Neural crest cell (in vitro differentiated cells): ENCODE results near the gene CCDC74A. TPM values are rescaled to one million over a fixed set of nuclear protein-coding genes. Genes with fewer than 3 reads are reported as not detected.
A peak's percentile ranks its signal among the peaks of the same experiment; 100 is the strongest.
"Not testable (repeated sequence)": the region's sequence is repeated elsewhere in the genome, so short reads cannot be mapped to it uniquely, and the experiment has no call there.

Source experiments
- DNase-seq: peaks from one replicate; pipeline ENCODE4 v3.0.0; 2021; ENCODE audit warnings: low read depth, mixed read lengths, low spot score
- H3K27ac Mint-ChIP-seq: one replicate; pipeline ENCODE4 v1.8.0; 2021; ENCODE audit warnings: mild to moderate bottlenecking, mixed read lengths; ENCODE audit not compliant: unreplicated experiment
- H3K27me3 Mint-ChIP-seq: 2 replicates; pipeline ENCODE4 v1.8.0; 2021; ENCODE audit warnings: low read depth, mild to moderate bottlenecking, mixed read lengths
- H3K36me3 Mint-ChIP-seq: 2 replicates; pipeline ENCODE4 v1.8.0; 2021; ENCODE audit warnings: low read depth, mild to moderate bottlenecking, mixed read lengths
- H3K4me1 Mint-ChIP-seq: 2 replicates; pipeline ENCODE4 v1.8.0; 2021; ENCODE audit warnings: mixed read lengths
- H3K4me3 Mint-ChIP-seq: one replicate; pipeline ENCODE4 v1.8.0; 2021; ENCODE audit warnings: mild to moderate bottlenecking, mixed read lengths
- H3K9me3 Mint-ChIP-seq: 2 replicates; pipeline ENCODE4 v1.8.0; 2021; ENCODE audit warnings: mixed read lengths
- long read RNA-seq: library from polyadenylated mRNA; unstranded; transcript quantifications from one replicate; pipeline ENCODE4 v2.0.0, GENCODE V29; 2020
- total RNA-seq: library from RNA; stranded (reverse); gene quantifications from 2 replicates; pipeline ENCODE4 v1.2.1, GENCODE V29; 2021

CCDC74A gene
- total RNA-seq, result 24.0 and 25.5 TPM in 2 replicates
- long read RNA-seq, partial matches to known transcripts, result 1 of 5 reads
- long read RNA-seq, other reads (novel, unspliced or antisense), result 3 of 5 reads

GRCh38 chr2:131527131-131528001 is at the start of gene CCDC74A:
Gene CCDC74A (plus strand): TSS chr2:131527888. CDS start chr2:131527971, 83 bp downstream.
- H3K27me3 Mint-ChIP-seq, H3K9me3 Mint-ChIP-seq, H3K36me3 Mint-ChIP-seq, H3K4me1 Mint-ChIP-seq: not testable (repeated sequence)
- peak within 1 kb of the TSS; percentile 96 for H3K27ac Mint-ChIP-seq
- peak; percentile 61 for DNase-seq
- peak within 1 kb of the TSS; percentile 89 for H3K4me3 Mint-ChIP-seq

- H3K36me3 Mint-ChIP-seq, result peaks cover 13% of the 10 kb centered on the region
- H3K9me3 Mint-ChIP-seq, H3K27ac Mint-ChIP-seq, H3K4me3 Mint-ChIP-seq, DNase-seq, H3K4me1 Mint-ChIP-seq, H3K27me3 Mint-ChIP-seq: not testable (repeated sequence)
Measured at GRCh38 chr2:131478074-131478849, 49.4 kb upstream of the CCDC74A start.

- not testable (repeated sequence) for H3K4me3 Mint-ChIP-seq, H3K27ac Mint-ChIP-seq, H3K27me3 Mint-ChIP-seq, H3K4me1 Mint-ChIP-seq, DNase-seq, H3K9me3 Mint-ChIP-seq
- peaks cover 13% of the 10 kb centered on the region for H3K36me3 Mint-ChIP-seq
Measured at GRCh38 chr2:131478850-131479461, 48.7 kb upstream of the CCDC74A start.

- not testable (repeated sequence) for H3K4me1 Mint-ChIP-seq, H3K27me3 Mint-ChIP-seq, H3K27ac Mint-ChIP-seq, H3K4me3 Mint-ChIP-seq, H3K9me3 Mint-ChIP-seq, DNase-seq
- H3K36me3 Mint-ChIP-seq, result peaks cover 13% of the 10 kb centered on the region
Measured at GRCh38 chr2:131480351-131480750, 47.3 kb upstream of the CCDC74A start.

- H3K27ac Mint-ChIP-seq, DNase-seq, H3K4me3 Mint-ChIP-seq, H3K4me1 Mint-ChIP-seq, H3K27me3 Mint-ChIP-seq, H3K9me3 Mint-ChIP-seq, H3K36me3 Mint-ChIP-seq: not testable (repeated sequence)
Measured at GRCh38 chr2:131482506-131483155, 45.1 kb upstream of the CCDC74A start.

- not testable (repeated sequence) for H3K4me1 Mint-ChIP-seq, H3K4me3 Mint-ChIP-seq, DNase-seq, H3K9me3 Mint-ChIP-seq, H3K36me3 Mint-ChIP-seq, H3K27ac Mint-ChIP-seq, H3K27me3 Mint-ChIP-seq
Measured at GRCh38 chr2:131483981-131484820, 43.5 kb upstream of the CCDC74A start.

- H3K27ac Mint-ChIP-seq, H3K4me1 Mint-ChIP-seq: not testable (repeated sequence)
Measured at GRCh38 chr2:131484906-131485460, 42.7 kb upstream of the CCDC74A start.

GRCh38 chr2:131486201-131486902 is 41.3 kb upstream of the CCDC74A start:
- peaks cover 11% of the 10 kb centered on the region for H3K4me1 Mint-ChIP-seq
- not testable (repeated sequence) for H3K4me3 Mint-ChIP-seq, H3K27ac Mint-ChIP-seq, DNase-seq, H3K9me3 Mint-ChIP-seq, H3K36me3 Mint-ChIP-seq, H3K27me3 Mint-ChIP-seq

More at GRCh38 chr2:131484906-131485460, 42.7 kb upstream of the CCDC74A start:
- not testable (repeated sequence) for H3K9me3 Mint-ChIP-seq, H3K36me3 Mint-ChIP-seq, H3K4me3 Mint-ChIP-seq, DNase-seq, H3K27me3 Mint-ChIP-seq
